ENCODE measurements around the gene MCRIP1.
A peak's percentile ranks its signal among the peaks of the same experiment; 100 is the strongest.
"Not testable (repeated sequence)": the region's sequence is repeated elsewhere in the genome, so short reads cannot be mapped to it uniquely, and the experiment has no call there.

The MCRIP1 gene

GRCh38 chr17:81840826-81841778 lies 8.0 kb upstream of the MCRIP1 start:
- no peak for DNase-seq

DNA sequence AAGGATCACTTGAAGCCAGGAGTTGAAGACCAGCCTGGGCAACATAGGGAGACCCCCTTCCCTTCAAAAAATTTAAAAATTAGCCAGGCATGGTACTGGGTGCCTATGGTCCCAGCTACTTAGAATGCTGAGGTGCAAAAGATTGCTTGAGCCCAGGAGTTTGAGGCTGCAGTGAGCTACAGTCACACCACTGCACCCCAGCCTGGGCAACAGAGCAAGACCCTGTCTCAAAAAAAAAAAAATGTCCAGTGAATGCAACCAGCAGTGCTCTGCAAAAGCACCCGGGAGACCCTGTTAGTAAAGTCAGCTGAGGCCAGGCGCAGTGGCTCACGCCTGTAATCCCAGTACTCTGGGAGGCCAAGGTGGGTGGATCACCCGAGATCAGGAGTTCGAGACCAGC lies 7.0 kb upstream of the MCRIP1 start:
- not testable (repeated sequence) for DNase-seq

GRCh38 chr17:81839301-81839700 lies 6.2 kb upstream of the MCRIP1 start:
- DNase-seq = no peak

DNA sequence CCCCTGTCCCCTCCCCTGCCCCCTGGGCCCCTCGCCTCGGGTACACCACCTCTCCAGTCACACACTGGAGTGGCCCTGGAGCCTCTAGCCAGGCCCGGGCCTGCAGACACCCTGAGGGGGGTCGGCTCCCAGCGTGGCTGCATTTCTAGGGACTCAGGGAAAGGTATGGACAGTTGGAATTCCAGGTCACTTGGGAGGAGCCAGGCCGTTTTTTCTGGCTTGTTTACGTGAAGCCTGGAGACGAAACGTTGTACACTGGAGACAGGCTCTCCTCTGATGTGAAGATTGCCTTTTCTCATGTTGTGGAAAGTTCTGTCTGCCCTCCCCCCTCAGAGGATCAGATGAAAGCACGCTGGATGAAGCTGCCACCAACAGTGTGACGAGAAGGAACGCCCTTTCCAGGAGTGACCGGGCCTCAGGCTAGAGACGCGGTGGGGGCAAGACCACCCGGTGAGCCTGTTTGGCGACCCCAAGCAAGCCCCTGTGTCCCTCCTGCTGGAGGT lies 5.7 kb upstream of the MCRIP1 start:
- no peak for DNase-seq

GRCh38 chr17:81837641-81838040 lies 4.5 kb upstream of the MCRIP1 start:
- DNase-seq = no peak

GRCh38 chr17:81834831-81835267 lies 1.8 kb upstream of the MCRIP1 start, which contains the start of gene PPP1R27:
Gene PPP1R27 (minus strand): TSS chr17:81835050. CDS start chr17:81834953, 97 bp downstream.
- no peak for DNase-seq

DNA sequence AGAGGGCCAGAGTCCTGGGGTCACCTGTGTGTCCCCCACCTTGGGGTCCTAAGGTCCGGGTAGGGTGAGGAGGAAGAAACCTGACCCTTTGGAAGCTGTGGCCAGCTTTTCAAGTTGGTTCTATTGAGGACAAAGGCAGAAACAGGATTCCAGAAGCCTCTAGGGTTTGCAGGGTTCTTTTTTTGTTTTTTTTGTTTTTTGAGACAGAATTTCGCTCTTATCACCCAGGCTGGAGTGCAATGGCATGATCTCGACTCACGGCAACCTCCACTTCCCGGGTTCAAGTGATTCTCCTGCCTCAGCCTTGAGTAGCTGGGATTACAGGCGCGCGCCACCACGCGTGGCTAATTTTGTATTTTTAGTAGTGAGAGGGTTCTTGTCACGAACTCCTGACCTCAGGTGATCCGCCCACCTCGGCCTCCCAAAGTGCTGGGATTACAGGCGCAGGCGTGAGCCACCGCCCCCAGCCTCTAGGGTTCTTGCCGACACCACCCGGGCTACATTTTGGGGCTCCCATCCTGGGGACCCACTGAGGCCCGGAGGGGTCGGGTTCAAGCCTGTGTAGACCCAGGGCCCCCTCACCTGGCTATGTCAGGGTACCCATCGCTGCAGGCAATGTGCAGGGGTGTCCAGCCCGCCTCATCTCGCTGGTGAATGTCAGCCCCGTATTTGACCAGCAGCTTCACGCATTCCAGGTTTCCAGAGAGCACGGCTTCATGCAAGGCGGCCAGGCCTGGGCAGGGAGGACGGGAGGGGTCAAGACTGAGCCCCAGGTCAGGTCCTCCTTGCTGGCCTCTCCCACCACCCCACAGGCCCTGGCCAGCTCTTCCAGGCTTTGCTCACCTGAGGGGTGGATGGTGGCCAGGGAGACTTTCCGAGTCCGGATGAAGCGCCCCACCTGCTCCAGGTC lies 1.1 kb upstream of the MCRIP1 start:
- no peak for DNase-seq

GRCh38 chr17:81832608-81833159 lies 407 bp downstream of the MCRIP1 start:
- no peak for DNase-seq

DNA sequence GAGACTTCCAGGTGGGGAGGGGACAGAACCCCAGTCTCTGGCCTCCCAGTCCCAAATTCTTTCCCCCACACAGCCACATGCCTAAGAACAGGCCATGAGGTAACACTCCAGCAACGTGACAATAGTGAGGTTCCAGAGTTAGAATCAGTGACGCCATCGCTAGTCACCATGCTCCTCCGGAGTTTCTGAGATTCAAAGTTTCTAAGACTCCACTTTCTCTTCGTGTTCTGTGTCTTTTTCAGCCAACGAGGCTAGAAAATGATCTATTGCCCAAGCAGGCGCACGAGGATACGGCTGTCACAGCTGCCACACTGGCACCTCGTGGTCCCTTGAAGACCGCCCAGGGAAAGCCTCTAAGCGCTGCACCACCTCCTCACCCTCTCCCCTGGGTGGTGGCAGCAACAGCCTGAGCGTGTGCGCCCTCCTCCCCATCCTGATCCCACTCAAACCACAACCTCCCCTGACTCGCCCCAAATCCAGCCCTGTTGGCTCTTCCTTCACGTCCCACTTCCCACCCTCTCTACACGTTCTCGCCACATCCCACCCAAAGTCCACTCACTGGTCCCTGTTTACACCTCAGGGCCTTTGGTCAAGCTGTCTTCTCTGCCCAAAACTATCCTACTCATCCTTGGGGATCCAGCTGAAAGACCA lies 1.0 kb downstream of the MCRIP1 start:
- peak; percentile 51 for DNase-seq

DNA sequence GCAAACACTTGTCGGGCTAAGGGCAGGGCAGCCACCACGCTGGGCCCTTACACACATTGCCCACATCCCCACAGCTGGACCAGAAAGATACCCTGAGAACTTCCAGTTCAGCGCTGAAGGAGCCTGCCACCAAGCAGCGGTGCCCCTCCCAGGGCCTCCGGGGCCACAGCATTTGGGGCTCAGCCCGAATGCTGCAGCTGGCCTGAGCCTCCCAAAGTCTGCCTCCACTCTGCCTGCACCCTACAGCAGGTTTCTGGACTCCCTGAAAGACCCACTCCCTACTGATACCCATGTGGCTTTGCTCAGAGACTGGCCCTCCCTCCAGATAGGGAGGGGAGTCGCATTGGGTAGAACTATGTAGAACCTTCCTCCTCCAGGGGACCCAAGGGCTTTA lies 1.5 kb downstream of the MCRIP1 start:
- DNase-seq = peak; percentile 42

- no peak for DNase-seq
Observed at GRCh38 chr17:81829858-81830257, 3.2 kb downstream of the MCRIP1 start.

- no peak for DNase-seq
Observed at GRCh38 chr17:81828656-81829055, 4.4 kb downstream of the MCRIP1 start.

DNA sequence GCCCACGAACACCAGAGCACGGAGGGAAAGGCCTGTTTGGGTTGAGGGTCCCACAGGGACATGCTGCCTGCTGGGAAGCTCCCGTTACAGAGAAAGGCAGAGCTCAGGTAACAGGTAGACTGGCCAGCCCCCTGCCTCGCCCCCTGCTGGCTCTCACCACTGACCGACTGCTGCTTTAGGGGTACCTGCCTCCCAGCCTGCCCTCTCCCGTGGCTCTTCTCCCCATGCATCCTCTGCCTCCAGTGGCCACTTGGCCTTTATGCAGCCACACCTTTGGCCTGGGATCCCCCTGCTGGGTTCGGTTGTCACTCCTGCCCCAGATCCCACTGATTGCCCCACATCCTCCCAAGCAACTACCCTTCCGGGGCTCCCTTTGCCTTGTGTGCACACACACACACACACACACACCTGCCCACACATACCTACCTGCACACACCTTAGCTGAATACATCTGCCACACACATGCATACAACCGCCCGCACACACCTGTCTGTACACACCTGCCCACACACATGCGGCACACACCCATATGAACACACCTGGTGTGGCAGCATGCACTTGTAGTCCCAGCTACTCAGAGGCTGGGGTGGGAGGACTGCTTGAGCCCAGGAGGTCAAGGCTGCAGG lies 7.1 kb downstream of the MCRIP1 start:
- no peak for DNase-seq

DNA sequence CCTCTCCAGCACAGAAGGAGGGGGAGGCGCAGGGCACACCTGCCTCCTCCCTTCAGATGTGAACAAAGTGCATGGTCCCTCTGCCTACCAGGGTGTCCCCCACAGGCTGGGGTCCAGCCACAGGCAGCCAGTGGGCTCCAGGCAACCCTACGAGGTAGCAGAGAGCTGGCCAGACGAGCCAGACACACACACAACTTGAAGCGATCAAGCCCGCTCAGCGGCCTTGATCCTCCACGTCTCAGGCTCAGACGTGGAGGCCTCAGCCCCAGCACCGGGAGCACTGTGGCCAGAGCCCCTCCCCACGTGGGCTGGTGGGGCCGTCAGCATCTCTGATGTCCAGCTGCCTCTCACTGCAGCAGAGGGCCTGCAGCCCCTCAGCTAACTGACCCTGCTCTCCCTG lies 8.5 kb downstream of the MCRIP1 start:
- DNase-seq = no peak

- DNase-seq = no peak
Observed at GRCh38 chr17:81823820-81824550, 9.1 kb downstream of the MCRIP1 start.

DNA sequence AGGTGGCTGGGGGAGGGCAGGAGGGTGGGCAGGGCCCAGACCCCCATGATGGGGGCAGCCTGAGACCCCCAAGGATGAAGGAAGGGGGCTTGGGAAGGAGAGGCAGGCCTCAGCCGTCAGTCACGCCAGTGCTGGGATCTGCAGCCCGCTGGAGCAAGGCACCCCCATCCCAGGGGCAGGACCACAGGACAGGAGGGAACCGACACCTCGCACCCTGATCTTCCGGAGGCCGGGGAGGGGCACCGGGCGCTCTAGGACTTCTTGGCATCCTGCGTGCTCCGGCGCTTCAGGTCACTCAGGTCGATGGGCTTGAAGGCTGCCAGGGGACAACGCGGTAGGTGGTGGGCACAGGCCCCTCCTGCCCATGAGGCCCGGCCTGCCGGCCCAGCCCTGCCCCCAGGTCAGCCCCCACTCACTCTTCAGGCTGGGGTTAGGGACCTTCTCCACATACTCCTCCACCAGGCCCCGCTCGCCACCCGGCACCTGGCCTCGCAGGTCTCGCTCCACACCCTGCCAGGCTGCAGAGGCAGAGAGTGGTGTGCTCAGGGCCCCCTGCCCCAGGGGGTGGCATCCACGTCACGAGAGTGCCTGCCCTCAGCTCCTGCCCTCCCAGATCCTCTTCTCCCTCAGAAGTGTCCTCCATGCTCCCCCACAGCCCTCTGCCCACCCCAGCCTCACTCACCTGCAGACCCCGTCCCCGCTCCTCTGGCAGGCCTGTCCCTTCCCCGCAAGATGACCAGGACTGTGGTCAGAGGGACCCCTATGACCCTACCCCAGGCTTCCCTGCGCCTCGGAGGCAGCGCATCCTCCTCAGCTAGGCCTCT lies 9.9 kb downstream of the MCRIP1 start:
- no peak for DNase-seq

- no peak for DNase-seq
Observed at GRCh38 chr17:81822312-81822637, 10.8 kb downstream of the MCRIP1 start.

DNA sequence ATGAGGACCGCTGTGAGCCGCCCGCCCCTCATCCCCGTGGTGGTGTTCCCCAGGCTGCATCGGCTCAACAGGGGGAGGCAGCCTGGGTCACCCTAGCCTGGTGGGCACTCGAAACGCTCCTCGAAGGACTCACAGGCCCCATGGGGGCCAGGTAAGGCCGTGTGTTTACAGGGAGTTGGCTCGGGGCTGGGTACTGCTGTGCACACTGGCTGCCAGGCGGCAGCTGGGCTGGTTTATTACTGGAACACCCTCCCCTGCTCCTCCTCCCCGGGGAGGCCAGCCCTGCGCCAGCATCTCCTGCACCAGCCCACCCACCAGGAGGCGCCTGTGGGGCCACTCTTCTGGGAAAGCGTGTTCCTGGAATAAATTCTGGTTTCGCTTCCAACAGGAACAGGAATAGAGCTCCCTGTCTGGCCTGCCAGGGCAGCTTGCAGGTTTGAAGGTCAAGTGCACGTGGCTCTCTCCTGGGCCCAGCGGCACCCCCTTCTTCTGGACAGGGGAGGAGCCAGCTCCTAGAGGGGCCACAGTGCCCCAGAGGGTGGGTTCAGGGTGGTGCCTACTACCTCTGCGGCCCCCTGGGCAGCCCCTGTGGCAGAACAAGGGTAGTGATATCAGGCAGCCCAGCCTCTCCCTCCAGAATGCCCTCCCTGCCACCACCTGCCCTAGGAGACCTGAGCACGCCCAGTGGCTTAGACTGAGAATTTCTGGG lies 11.3 kb downstream of the MCRIP1 start:
- DNase-seq = peak; percentile 65

- no peak for DNase-seq
Observed at GRCh38 chr17:81821147-81821546, 11.9 kb downstream of the MCRIP1 start.

- DNase-seq = no peak
Observed at GRCh38 chr17:81819708-81820107, 13.4 kb downstream of the MCRIP1 start.
